ENCODE measurements around the gene UBAP1L.

The UBAP1L gene

GRCh38 chr15:65066635-65067316 lies 48.2 kb downstream of the UBAP1L start:
- DNase-seq (ENCODE audit: low read depth in 1 of 2, low spot score in 1 of 2) = no peak

GRCh38 chr15:65066001-65066634 lies 48.9 kb downstream of the UBAP1L start:
- no peak for DNase-seq (ENCODE audit: low read depth in 1 of 2, low spot score in 1 of 2)

GRCh38 chr15:65062726-65063125 lies 52.3 kb downstream of the UBAP1L start:
- DNase-seq (ENCODE audit: low read depth in 1 of 2, low spot score in 1 of 2) = no peak

- DNase-seq (ENCODE audit: low read depth in 1 of 2, low spot score in 1 of 2) = no peak
These were observed 52.9 kb downstream of the UBAP1L start for GRCh38 chr15:65062061-65062460.

GRCh38 chr15:65060641-65061397 lies 54.2 kb downstream of the UBAP1L start:
- DNase-seq (ENCODE audit: low read depth in 1 of 2, low spot score in 1 of 2) = no peak

GRCh38 chr15:65059931-65060596 lies 54.9 kb downstream of the UBAP1L start:
- no peak for DNase-seq (ENCODE audit: low read depth in 1 of 2, low spot score in 1 of 2)

- no peak for DNase-seq (ENCODE audit: low read depth in 1 of 2, low spot score in 1 of 2)
These were observed 55.6 kb downstream of the UBAP1L start for GRCh38 chr15:65059369-65059750.

- no peak for DNase-seq (ENCODE audit: low read depth in 1 of 2, low spot score in 1 of 2)
These were observed 56.3 kb downstream of the UBAP1L start for GRCh38 chr15:65058394-65059368.

GRCh38 chr15:65057549-65057940 lies 57.5 kb downstream of the UBAP1L start:
- DNase-seq (ENCODE audit: low read depth in 1 of 2, low spot score in 1 of 2) = no peak

GRCh38 chr15:65056868-65057548 lies 58.0 kb downstream of the UBAP1L start:
- no peak for DNase-seq (ENCODE audit: low read depth in 1 of 2, low spot score in 1 of 2)

GRCh38 chr15:65056106-65056505 lies 58.9 kb downstream of the UBAP1L start:
- no peak for DNase-seq (ENCODE audit: low read depth in 1 of 2, low spot score in 1 of 2)

GRCh38 chr15:65055201-65055870 lies 59.7 kb downstream of the UBAP1L start:
- no peak for DNase-seq (ENCODE audit: low read depth in 1 of 2, low spot score in 1 of 2)

- DNase-seq (ENCODE audit: low read depth in 1 of 2, low spot score in 1 of 2) = peak; percentile 20 to 27
These were observed 60.4 kb downstream of the UBAP1L start for GRCh38 chr15:65054333-65055200.

GRCh38 chr15:65052956-65053355 lies 62.0 kb downstream of the UBAP1L start:
- no peak for DNase-seq (ENCODE audit: low read depth in 1 of 2, low spot score in 1 of 2)

GRCh38 chr15:65051266-65051665 lies 63.7 kb downstream of the UBAP1L start:
- DNase-seq (ENCODE audit: low read depth in 1 of 2, low spot score in 1 of 2) = no peak

GRCh38 chr15:65050270-65050669 lies 64.7 kb downstream of the UBAP1L start:
- DNase-seq (ENCODE audit: low read depth in 1 of 2, low spot score in 1 of 2) = no peak

- peak; percentile 59 to 84 for DNase-seq (ENCODE audit: low read depth in 1 of 2, low spot score in 1 of 2)
These were observed 65.6 kb downstream of the UBAP1L start for GRCh38 chr15:65049418-65049840.

GRCh38 chr15:65048241-65048640 lies 66.8 kb downstream of the UBAP1L start:
- DNase-seq (ENCODE audit: low read depth in 1 of 2, low spot score in 1 of 2) = no peak

Data from activated CD4-positive, alpha-beta T cell treated with anti-CD3 and anti-CD28 coated beads, Interleukin-2, amount 50 U/mL, for 24 hours (primary cell).